Hepatocyte (in vitro differentiated cells): ENCODE measurements around the gene COL5A1. TPM values are rescaled to one million over a fixed set of nuclear protein-coding genes. Genes with fewer than 3 reads are reported as not detected.
"Not testable (repeated sequence)": the region's sequence is repeated elsewhere in the genome, so short reads cannot be mapped to it uniquely, and the experiment has no call there.

Source experiments
- DNase-seq: peaks from one replicate; pipeline ENCODE4 v3.0.0-alpha.2; 2016; ENCODE audit warnings: low spot score
- H2AFZ ChIP-seq: fragments of 200-600 bp; sonication (generic); 2 replicates; pipeline ENCODE4 v1.6.0; 2016; ENCODE audit warnings: antibody characterized with exemption, mild to moderate bottlenecking
- H3K27ac ChIP-seq: fragments of 200-600 bp; sonication (generic); 2 replicates; pipeline ENCODE4 v1.5.1; 2016; ENCODE audit warnings: mild to moderate bottlenecking
- H3K27me3 ChIP-seq: fragments of 200-600 bp; sonication (generic); 2 replicates; pipeline ENCODE4 v1.6.1; 2016
- H3K36me3 ChIP-seq: fragments of 200-600 bp; sonication (generic); replicated peaks from 2 replicates; pipeline ENCODE4 v1.5.1; 2016; ENCODE audit warnings: low read depth; ENCODE audit not compliant: insufficient read depth
- H3K4me1 ChIP-seq: fragments of 200-600 bp; sonication (generic); 2 replicates; pipeline ENCODE4 v1.5.1; 2016; ENCODE audit warnings: mild to moderate bottlenecking, moderate library complexity; ENCODE audit not compliant: insufficient read depth
- H3K4me2 ChIP-seq: fragments of 200-600 bp; sonication (generic); 2 replicates; pipeline ENCODE4 v1.6.0; 2016
- H3K4me3 ChIP-seq: fragments of 200-600 bp; sonication (generic); 2 replicates; pipeline ENCODE4 v1.5.1; 2016; ENCODE audit warnings: mild to moderate bottlenecking
- H3K79me2 ChIP-seq: fragments of 200-600 bp; sonication (generic); 2 replicates; pipeline ENCODE4 v1.6.0; 2017; ENCODE audit warnings: mild to moderate bottlenecking
- H3K9me2 ChIP-seq: fragments of 200-600 bp; sonication (generic); replicated peaks from 2 replicates; pipeline ENCODE4 v1.6.0; 2017; ENCODE audit warnings: mild to moderate bottlenecking; ENCODE audit not compliant: insufficient read depth
- H3K9me3 ChIP-seq: fragments of 200-600 bp; sonication (generic); 2 replicates; pipeline ENCODE4 v1.5.1; 2016; ENCODE audit warnings: low read depth, mild to moderate bottlenecking
- H4K20me1 ChIP-seq: fragments of 200-600 bp; sonication (generic); 2 replicates; pipeline ENCODE4 v1.6.0; 2016; ENCODE audit warnings: mild to moderate bottlenecking; ENCODE audit not compliant: insufficient read depth, poor library complexity, severe bottlenecking
- CTCF ChIP-seq: fragments of 200-600 bp; sonication (generic); IDR thresholded peaks from 2 replicates; pipeline ENCODE4 v1.5.1; 2016; ENCODE audit warnings: antibody characterized with exemption, mild to moderate bottlenecking; ENCODE audit not compliant: poor library complexity
- EZH2 ChIP-seq: fragments of 200-600 bp; sonication (generic); IDR thresholded peaks from 2 replicates; pipeline ENCODE4 v1.6.1; 2016; ENCODE audit warnings: antibody characterized with exemption, mild to moderate bottlenecking, borderline replicate concordance
- EZH2phosphoT487 ChIP-seq: fragments of 200-600 bp; sonication (generic); IDR thresholded peaks from one replicate; pipeline ENCODE4 v1.6.1; 2018; ENCODE audit warnings: antibody characterized with exemption, mild to moderate bottlenecking, low read depth, moderate library complexity; ENCODE audit not compliant: unreplicated experiment, severe bottlenecking
- WGBS: methylation state at CpG from one replicate; pipeline ENCODE4 v1.1.6; 2016; ENCODE audit warnings: low lambda C conversion rate; ENCODE audit errors: missing lambda C conversion rate; 5-methylcytosine and 5-hydroxymethylcytosine counted together
- polyA plus RNA-seq: library from polyadenylated mRNA; unstranded; fragments of >200 nt; fragmentation: Nextera tagmentation; extraction: Ambion mirVana; gene quantifications from 2 replicates; pipeline ENCODE4 v1.2.1, GENCODE V29; 2016
- total RNA-seq: library from RNA; depleted of rRNA; stranded (reverse); fragments of >200 nt; gene quantifications from 2 replicates; pipeline ENCODE4 v1.2.3, GENCODE V29; 2014

Gene COL5A1
- total and polyA plus RNA-seq, 2 experiments from 2014 or later, result 342 to 347 TPM

GRCh38 chr9:134854541-134854981 lies 213.0 kb downstream of the COL5A1 start:
- Histone ChIP-seq H4K20me1 (no peaks in the 10 kb centered on the region), H3K4me3 (no peak overlapping the region), H3K9me3 (no peaks in the 10 kb centered on the region), H3K4me2 (no peak overlapping the region), H3K36me3 (no peaks in the 10 kb centered on the region), H2AFZ (no peak overlapping the region), H3K4me1 (no peaks in the 10 kb centered on the region), H3K27ac (no peak overlapping the region), H3K27me3 (no peaks in the 10 kb centered on the region), H3K79me2 (no peaks in the 10 kb centered on the region), H3K9me2 (no peaks in the 10 kb centered on the region)
- 95% methylated on average over 11 of the region's 11 CpGs for WGBS
- no peak for TF ChIP-seq CTCF
- TF ChIP-seq EZH2, result no peak
- TF ChIP-seq EZH2phosphoT487, result no peak
- DNase-seq, result no peak

- H3K27me3 ChIP-seq, result no peaks in the 10 kb centered on the region
- DNase-seq, result no peak
- no peaks in the 10 kb centered on the region for H3K9me2 ChIP-seq
- no peak overlapping the region for H3K27ac ChIP-seq
- no peak overlapping the region for H2AFZ ChIP-seq
- H3K4me3 ChIP-seq, result no peak overlapping the region
- no peak overlapping the region for H3K4me2 ChIP-seq
- TF ChIP-seq EZH2phosphoT487, result no peak
- no peak for TF ChIP-seq EZH2
- no peak for TF ChIP-seq CTCF
- H3K36me3 ChIP-seq, result no peaks in the 10 kb centered on the region
- H3K79me2 ChIP-seq, result no peaks in the 10 kb centered on the region
- 93% methylated on average over 18 of the region's 18 CpGs for WGBS
- H4K20me1 ChIP-seq, result no peaks in the 10 kb centered on the region
- H3K4me1 ChIP-seq, result no peaks in the 10 kb centered on the region
- no peaks in the 10 kb centered on the region for H3K9me3 ChIP-seq
Measured at GRCh38 chr9:134855231-134855899, 213.8 kb downstream of the COL5A1 start.

- Histone ChIP-seq H3K27me3 (no peaks in the 10 kb centered on the region), H3K79me2 (no peaks in the 10 kb centered on the region), H3K4me2 (no peak overlapping the region), H3K4me3 (no peak overlapping the region), H2AFZ (no peak overlapping the region), H3K27ac (no peak overlapping the region), H3K36me3 (no peaks in the 10 kb centered on the region), H4K20me1 (no peaks in the 10 kb centered on the region), H3K9me3 (no peaks in the 10 kb centered on the region), H3K4me1 (no peaks in the 10 kb centered on the region), H3K9me2 (no peaks in the 10 kb centered on the region)
- WGBS, result 88% methylated on average over 9 of the region's 9 CpGs
- no peak for DNase-seq
- no peak for TF ChIP-seq CTCF
- no peak for TF ChIP-seq EZH2
Measured at GRCh38 chr9:134855900-134856377, 214.3 kb downstream of the COL5A1 start.

GRCh38 chr9:134857451-134857850 lies 215.8 kb downstream of the COL5A1 start:
- H2AFZ ChIP-seq, H3K4me3 ChIP-seq, H3K4me2 ChIP-seq, H3K9me3 ChIP-seq, H4K20me1 ChIP-seq, H3K79me2 ChIP-seq, H3K27ac ChIP-seq, H3K27me3 ChIP-seq, H3K9me2 ChIP-seq, H3K36me3 ChIP-seq, H3K4me1 ChIP-seq, DNase-seq: not testable (repeated sequence)
- 100% methylated on average over 2 of the region's 2 CpGs for WGBS
